HEK293T (cell line): ENCODE data around the gene TMEM154.

ENCODE experiments used
- CTCF ChIA-PET: fragments of 350-600 bp; formaldehyde crosslinking; extraction: SDS; loops from one replicate; lab custom pipeline; 2021; ENCODE audit warnings: antibody characterized with exemption, inconsistent platforms; lab: Yijun Ruan, JAX
- POLR2A ChIA-PET: fragments of 350-600 bp; formaldehyde crosslinking; extraction: SDS; loops from one replicate; lab custom pipeline; 2020; ENCODE audit warnings: antibody characterized with exemption, inconsistent platforms; lab: Yijun Ruan, JAX
- DNase-seq: peaks from one replicate; pipeline ENCODE4 v3.0.0; 2012; ENCODE audit warnings: mixed read lengths; ENCODE audit errors: extremely low spot score
- ARNT ChIP-seq: fragments of 450-650 bp; IDR thresholded peaks from 2 replicates; pipeline ENCODE4 v1.6.1; 2017; ENCODE audit warnings: mild to moderate bottlenecking
- BHLHE40 ChIP-seq: fragments of 450-650 bp; IDR thresholded peaks from 2 replicates; pipeline ENCODE4 v1.6.1; 2016; ENCODE audit warnings: mild to moderate bottlenecking, moderate library complexity, borderline replicate concordance
- CTBP1 ChIP-seq: fragments of 450-650 bp; IDR thresholded peaks from 2 replicates; pipeline ENCODE4 v1.6.1; 2016; ENCODE audit warnings: borderline replicate concordance
- ELF4 ChIP-seq: fragments of 450-650 bp; IDR thresholded peaks from 2 replicates; pipeline ENCODE4 v1.6.1; 2017; ENCODE audit warnings: antibody characterized with exemption
- FOXA1 ChIP-seq: fragments of 450-650 bp; IDR thresholded peaks from 2 replicates; pipeline ENCODE4 v1.6.1; 2016; ENCODE audit warnings: mild to moderate bottlenecking
- FOXK2 ChIP-seq: fragments of 450-650 bp; IDR thresholded peaks from 2 replicates; pipeline ENCODE4 v1.6.1; 2016; ENCODE audit warnings: mild to moderate bottlenecking
- FOXM1 ChIP-seq: fragments of 450-650 bp; IDR thresholded peaks from 2 replicates; pipeline ENCODE4 v1.6.1; 2017; ENCODE audit warnings: mild to moderate bottlenecking, borderline replicate concordance
- HDGF ChIP-seq: fragments of 450-650 bp; IDR thresholded peaks from 2 replicates; pipeline ENCODE4 v1.6.1; 2017; ENCODE audit warnings: antibody characterized with exemption, borderline replicate concordance
- L3MBTL2 ChIP-seq: fragments of 450-650 bp; conservative IDR thresholded peaks from 2 replicates; pipeline ENCODE4 v1.6.1; 2016; ENCODE audit warnings: mild to moderate bottlenecking
- LEF1 ChIP-seq: fragments of 450-650 bp; IDR thresholded peaks from 2 replicates; pipeline ENCODE4 v1.6.1; 2017; ENCODE audit warnings: mild to moderate bottlenecking, borderline replicate concordance
- NFRKB ChIP-seq: fragments of 450-650 bp; IDR thresholded peaks from 2 replicates; pipeline ENCODE4 v1.6.1; 2016; ENCODE audit warnings: mild to moderate bottlenecking, moderate library complexity
- SP1 ChIP-seq: fragments of 450-650 bp; IDR thresholded peaks from 2 replicates; pipeline ENCODE4 v1.6.1; 2017
- SUZ12 ChIP-seq: fragments of 450-650 bp; IDR thresholded peaks from 2 replicates; pipeline ENCODE4 v1.6.1; 2016; ENCODE audit warnings: mild to moderate bottlenecking
- TARDBP ChIP-seq: fragments of 450-650 bp; IDR thresholded peaks from 2 replicates; pipeline ENCODE4 v1.6.1; 2016
- ZNF384 ChIP-seq: fragments of 450-650 bp; IDR thresholded peaks from 2 replicates; pipeline ENCODE4 v1.6.1; 2016
- TF ChIP-seq, protein P1 (sequence below): fragments of 450-650 bp; IDR thresholded peaks from 2 replicates; pipeline ENCODE4 v1.6.1; 2016

The TMEM154 gene, protein sequence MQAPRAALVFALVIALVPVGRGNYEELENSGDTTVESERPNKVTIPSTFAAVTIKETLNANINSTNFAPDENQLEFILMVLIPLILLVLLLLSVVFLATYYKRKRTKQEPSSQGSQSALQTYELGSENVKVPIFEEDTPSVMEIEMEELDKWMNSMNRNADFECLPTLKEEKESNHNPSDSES

GRCh38 chr4:152679414-152680281, at the start of gene TMEM154:
Gene TMEM154 (minus strand): TSS chr4:152679997. CDS start chr4:152679933, 64 bp downstream.
- CTCF ChIA-PET: interaction anchor here (0.5 to 0.6 kb wide), 2 partner anchors 16 to 25 kb away, joined by 4 read pairs; no protein-coding TSS in a partner anchor
- peak; percentile 66 for DNase-seq
- POLR2A ChIA-PET: no interaction called here
- TF ChIP-seq ARNT: no peak
- TF ChIP-seq, protein P1, sequence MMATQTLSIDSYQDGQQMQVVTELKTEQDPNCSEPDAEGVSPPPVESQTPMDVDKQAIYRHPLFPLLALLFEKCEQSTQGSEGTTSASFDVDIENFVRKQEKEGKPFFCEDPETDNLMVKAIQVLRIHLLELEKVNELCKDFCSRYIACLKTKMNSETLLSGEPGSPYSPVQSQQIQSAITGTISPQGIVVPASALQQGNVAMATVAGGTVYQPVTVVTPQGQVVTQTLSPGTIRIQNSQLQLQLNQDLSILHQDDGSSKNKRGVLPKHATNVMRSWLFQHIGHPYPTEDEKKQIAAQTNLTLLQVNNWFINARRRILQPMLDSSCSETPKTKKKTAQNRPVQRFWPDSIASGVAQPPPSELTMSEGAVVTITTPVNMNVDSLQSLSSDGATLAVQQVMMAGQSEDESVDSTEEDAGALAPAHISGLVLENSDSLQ: peak; percentile 55

DNA sequence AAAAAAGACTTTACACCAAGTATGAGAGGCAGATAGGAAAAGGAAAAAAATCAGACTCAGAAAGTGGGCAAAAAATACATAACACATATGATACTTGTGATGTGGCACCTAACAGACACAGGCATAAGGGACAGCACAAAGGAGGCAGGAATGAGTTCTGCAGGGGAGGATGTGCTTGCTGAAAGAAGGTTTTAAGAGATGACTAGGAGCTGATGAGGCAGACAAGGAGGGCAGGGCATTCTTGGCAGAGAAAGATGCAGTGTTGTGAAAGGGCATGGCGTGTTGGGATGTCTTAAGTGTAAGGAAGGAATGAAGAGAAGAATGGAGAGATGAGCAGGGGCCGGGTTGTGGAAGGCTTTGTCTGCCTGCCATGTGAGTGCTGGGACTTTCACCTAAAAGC, 49.7 kb upstream of the TMEM154 start:
- ChIA-PET CTCF (no interaction called here), POLR2A (no interaction called here)
- no peak for DNase-seq
- no peak for TF ChIP-seq SP1
- no peak for TF ChIP-seq FOXK2

DNA sequence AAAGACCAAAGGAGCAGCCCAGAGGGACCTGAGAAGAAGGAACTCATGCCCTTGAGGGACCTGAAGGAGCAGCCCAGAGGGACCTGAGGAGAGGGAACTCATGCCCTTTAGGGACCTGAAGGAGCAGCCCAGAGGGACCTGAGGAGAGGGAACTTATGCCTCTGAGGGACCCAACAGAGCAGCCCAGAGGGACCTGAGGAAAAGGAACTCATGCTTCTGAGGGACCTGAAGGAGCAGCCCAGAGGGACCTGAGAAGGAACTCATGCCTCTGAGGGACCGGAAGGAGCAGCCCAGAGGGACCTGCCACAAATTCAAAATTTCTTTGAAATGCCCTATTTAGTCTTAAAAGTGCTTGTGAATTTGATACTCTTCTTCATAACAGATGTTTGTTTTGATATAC, 48.5 kb upstream of the TMEM154 start:
- ChIA-PET POLR2A (no interaction called here), CTCF (interaction anchor here (1.2 kb wide), 1 partner anchor 320 kb away, joined by 3 read pairs; no protein-coding TSS in a partner anchor)
- TF ChIP-seq LEF1: no peak
- no peak for TF ChIP-seq FOXK2
- no peak for TF ChIP-seq L3MBTL2
- DNase-seq: no peak

- ChIA-PET CTCF (interaction anchor here (0.9 to 1.2 kb wide), 2 partner anchors 227 to 319 kb away, joined by 3 read pairs; no protein-coding TSS in a partner anchor), POLR2A (no interaction called here)
- TF ChIP-seq NFRKB (no peak), ZNF384 (no peak), FOXM1 (no peak), HDGF (no peak), ARNT (no peak), SUZ12 (no peak), FOXA1 (no peak), TARDBP (no peak), BHLHE40 (no peak), LEF1 (no peak), FOXK2 (no peak), SP1 (no peak), ELF4 (no peak), CTBP1 (no peak), L3MBTL2 (no peak)
- TF ChIP-seq, protein P1: no peak
Measured at GRCh38 chr4:152727784-152728183, 48.0 kb upstream of the TMEM154 start.

GRCh38 chr4:152724494-152724893, 44.7 kb upstream of the TMEM154 start:
- CTCF ChIA-PET: no interaction called here
- POLR2A ChIA-PET: no interaction called here
- DNase-seq: no peak
- TF ChIP-seq HDGF (no peak), L3MBTL2 (no peak), SUZ12 (no peak)
- TF ChIP-seq, protein P1: no peak

More at GRCh38 chr4:152727784-152728183, 48.0 kb upstream of the TMEM154 start:
- DNase-seq: no peak

DNA sequence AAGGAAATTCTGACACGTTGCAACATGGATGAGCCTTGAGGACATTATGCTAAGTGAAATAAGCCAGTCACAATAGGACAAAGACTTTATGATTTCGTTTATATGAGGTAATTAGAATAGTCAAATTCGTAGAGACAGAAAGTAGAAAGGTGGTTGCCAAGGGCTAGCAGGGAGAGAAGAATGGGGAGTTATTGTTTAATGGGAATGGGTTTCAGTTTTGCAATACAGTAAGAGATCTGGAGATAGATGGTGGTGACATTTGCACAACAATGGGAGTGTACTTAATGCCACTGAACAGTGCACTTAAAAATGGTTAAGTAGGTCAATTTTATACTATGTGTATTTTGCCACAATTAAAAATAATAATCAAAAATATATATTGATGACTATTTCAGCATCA, 43.4 kb upstream of the TMEM154 start:
- TF ChIP-seq ZNF384 (no peak), ARNT (no peak), TARDBP (no peak), NFRKB (no peak), L3MBTL2 (no peak), HDGF (no peak), FOXK2 (no peak), SP1 (no peak), FOXA1 (no peak), BHLHE40 (no peak), LEF1 (no peak), FOXM1 (no peak), ELF4 (no peak), SUZ12 (no peak), CTBP1 (no peak)
- TF ChIP-seq, protein P1: no peak
- CTCF ChIA-PET: interaction anchor here (0.7 kb wide), 1 partner anchor 36 kb away, joined by 3 read pairs; no protein-coding TSS in a partner anchor
- POLR2A ChIA-PET: no interaction called here
- no peak for DNase-seq
